ENCODE results near the gene CETN3. TPM values are rescaled to one million over a fixed set of nuclear protein-coding genes. Genes with fewer than 3 reads are reported as not detected.
"Not testable (repeated sequence)": the region's sequence is repeated elsewhere in the genome, so short reads cannot be mapped to it uniquely, and the experiment has no call there.

The CETN3 gene
- total RNA-seq, 2 donors from 2014 or later, result 29.3 to 30.1 TPM

GRCh38 chr5:90344689-90345088 lies 64.9 kb downstream of the CETN3 start:
- H3K9me3 Mint-ChIP-seq, result no peaks in the 10 kb centered on the region
- no peak overlapping the region for H3K4me3 Mint-ChIP-seq
- no peaks in the 10 kb centered on the region for H3K4me1 Mint-ChIP-seq (ENCODE audit: low read depth)
- ATAC-seq (replicated peaks in 1 of 2) (no peak), DNase-seq (no peak)
- H3K27ac Mint-ChIP-seq, result no peak overlapping the region
- H3K36me3 Mint-ChIP-seq (ENCODE audit: insufficient read depth in 2 of 2), result no peaks in the 10 kb centered on the region
- H3K27me3 Mint-ChIP-seq (ENCODE audit: low read depth), result peaks cover 10% of the 10 kb centered on the region

GRCh38 chr5:90343731-90344130 lies 65.8 kb downstream of the CETN3 start:
- not testable (repeated sequence) for H3K4me3 Mint-ChIP-seq; DNase-seq; H3K4me1 Mint-ChIP-seq (ENCODE audit: low read depth); H3K36me3 Mint-ChIP-seq (ENCODE audit: insufficient read depth in 2 of 2); ATAC-seq (replicated peaks in 1 of 2); H3K27ac Mint-ChIP-seq; H3K9me3 Mint-ChIP-seq
- H3K27me3 Mint-ChIP-seq (ENCODE audit: low read depth), result peaks cover 10% of the 10 kb centered on the region

GRCh38 chr5:90342576-90342975 lies 67.0 kb downstream of the CETN3 start:
- DNase-seq, result no peak
- Mint-ChIP-seq H3K4me3 (no peak overlapping the region), H3K27ac (no peak overlapping the region), H3K27me3 (ENCODE audit: low read depth) (peaks cover 16% of the 10 kb centered on the region), H3K36me3 (ENCODE audit: insufficient read depth in 2 of 2) (no peaks in the 10 kb centered on the region), H3K9me3 (no peaks in the 10 kb centered on the region), H3K4me1 (ENCODE audit: low read depth) (no peaks in the 10 kb centered on the region)
- ATAC-seq (replicated peaks in 1 of 2), result no peak

Other genes with a start within 250 kb of the CETN3 start
- 1 to 10 TPM; 5.4 to 6.0 TPM for gene MBLAC2, start 65.0 kb upstream of the CETN3 start, total RNA-seq
- 1 to 10 TPM; 4.5 to 6.3 TPM for gene POLR3G, start 65.1 kb upstream of the CETN3 start, total RNA-seq
- gene LYSMD3, start 119.8 kb upstream of the CETN3 start, total RNA-seq, result 10 to 100 TPM; 16.0 to 17.1 TPM
- under 1 TPM; 0.12 to 0.21 TPM for gene ADGRV1, start 149.0 kb upstream of the CETN3 start, total RNA-seq

All from activated T-cell treated with anti-CD3 and anti-CD28 coated beads, Interleukin-2, amount 50 U/mL, for 72 hours (primary cell).